NCI-H524 treated with DMSO at 0.1 percent for 48 hours (cell line): Measurements from ENCODE around the gene C1QTNF4.
A peak's percentile ranks its signal among the peaks of the same experiment; 100 is the strongest.
"Not testable (repeated sequence)": the region's sequence is repeated elsewhere in the genome, so short reads cannot be mapped to it uniquely, and the experiment has no call there.

ENCODE experiments used
- DNase-seq: peaks from one replicate; lab custom pipeline; 2025; lab: John Stamatoyannopoulos, UW

The C1QTNF4 gene

DNA sequence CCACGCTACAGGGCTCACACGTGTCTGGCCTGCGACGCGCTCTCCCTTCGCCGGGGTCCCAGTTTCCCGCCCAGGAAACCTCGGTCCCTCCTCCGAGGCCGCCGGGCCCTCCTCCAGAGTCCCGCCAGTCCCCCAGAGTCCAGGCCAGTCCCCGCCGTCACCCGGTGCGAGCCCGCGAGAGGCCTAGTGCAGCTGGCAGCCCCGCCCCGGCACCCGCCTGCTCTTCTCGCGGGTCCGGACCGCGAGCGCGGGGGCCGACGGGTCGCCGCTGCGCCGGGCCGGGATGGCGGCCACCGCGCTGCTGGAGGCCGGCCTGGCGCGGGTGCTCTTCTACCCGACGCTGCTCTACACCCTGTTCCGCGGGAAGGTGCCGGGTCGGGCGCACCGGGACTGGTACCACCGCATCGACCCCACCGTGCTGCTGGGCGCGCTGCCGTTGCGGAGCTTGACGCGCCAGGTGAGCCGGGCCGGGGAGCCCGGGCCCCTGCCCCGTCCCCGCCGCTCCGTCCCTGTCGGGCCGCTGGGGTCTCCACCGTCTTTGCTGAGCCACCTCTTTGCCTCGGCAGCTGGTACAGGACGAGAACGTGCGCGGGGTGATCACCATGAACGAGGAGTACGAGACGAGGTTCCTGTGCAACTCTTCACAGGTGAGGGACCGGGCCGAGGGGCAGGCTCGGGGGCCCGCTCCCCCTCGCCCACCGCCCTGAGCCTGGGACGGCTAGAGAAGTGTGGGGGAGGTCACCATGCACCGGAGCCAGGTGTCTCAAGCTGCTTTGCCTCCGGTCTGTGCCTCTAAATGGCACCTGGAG lies 28.7 kb downstream of the C1QTNF4 start, which contains the start of gene PTPMT1:
PTPMT1 (plus strand) TSS at position 260 of the 809 bp plus-strand sequence; CDS start at position 284, 24 bp downstream.
- no peak for DNase-seq

DNA sequence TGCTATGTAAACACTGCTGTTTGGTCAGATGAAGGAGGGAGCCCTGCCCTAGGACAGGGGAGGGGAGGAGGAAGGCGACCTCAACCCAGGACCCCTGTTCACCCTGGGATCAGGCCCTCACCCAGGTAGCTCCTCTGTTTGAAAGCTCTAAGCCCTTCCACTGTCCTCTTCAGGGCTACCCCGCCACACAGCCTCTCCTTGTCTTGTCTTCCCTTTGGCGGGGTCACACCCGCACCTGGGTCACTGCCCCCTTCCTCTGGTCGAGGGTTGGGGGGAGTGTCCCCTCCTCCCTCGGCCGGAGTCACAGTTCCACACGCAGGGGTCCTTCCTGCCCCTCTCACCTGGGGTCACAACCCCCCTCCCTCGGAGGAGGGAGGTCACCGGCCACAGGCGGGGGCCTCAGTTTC lies 29.3 kb downstream of the C1QTNF4 start:
- DNase-seq, result no peak

DNA sequence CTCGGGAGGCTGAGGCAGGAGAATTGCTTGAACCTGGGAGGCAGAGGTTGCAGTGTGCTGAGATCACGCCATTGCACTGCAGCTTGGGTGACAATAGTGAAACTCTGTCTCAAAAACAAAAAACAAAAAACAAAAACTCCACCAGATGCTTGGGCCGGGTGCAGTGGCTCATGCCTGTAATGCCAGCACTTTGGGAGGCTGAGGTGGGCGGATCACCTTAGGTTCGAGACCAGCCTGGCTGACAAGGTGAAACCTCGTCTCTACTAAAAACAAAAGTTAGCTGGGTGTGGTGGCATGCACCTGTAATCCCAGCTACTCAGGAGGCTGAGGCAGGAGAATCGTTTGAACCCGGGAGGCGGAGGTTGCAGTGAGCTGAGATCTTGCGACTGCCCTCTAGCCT lies 29.8 kb downstream of the C1QTNF4 start:
- DNase-seq, result not testable (repeated sequence)

DNA sequence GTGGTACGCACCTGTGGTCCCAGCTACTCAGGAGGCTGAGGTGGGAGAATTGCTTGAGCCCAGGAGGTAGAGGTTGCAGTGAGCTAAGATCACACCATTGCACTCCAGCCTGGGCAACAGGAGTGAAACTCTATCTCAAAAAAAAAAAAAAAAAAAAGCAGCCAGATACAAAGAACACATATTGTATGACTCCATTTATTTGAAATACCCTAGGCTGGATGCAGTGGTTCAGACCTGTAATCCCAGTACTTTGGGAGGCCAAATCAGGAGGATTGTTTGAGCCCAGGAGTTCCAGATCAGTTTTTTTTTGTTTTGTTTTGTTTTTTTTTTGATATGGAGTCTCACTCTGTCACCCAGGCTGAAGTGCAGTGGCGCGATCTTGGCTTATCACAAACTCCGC lies 31.8 kb downstream of the C1QTNF4 start:
- DNase-seq, result not testable (repeated sequence)

DNA sequence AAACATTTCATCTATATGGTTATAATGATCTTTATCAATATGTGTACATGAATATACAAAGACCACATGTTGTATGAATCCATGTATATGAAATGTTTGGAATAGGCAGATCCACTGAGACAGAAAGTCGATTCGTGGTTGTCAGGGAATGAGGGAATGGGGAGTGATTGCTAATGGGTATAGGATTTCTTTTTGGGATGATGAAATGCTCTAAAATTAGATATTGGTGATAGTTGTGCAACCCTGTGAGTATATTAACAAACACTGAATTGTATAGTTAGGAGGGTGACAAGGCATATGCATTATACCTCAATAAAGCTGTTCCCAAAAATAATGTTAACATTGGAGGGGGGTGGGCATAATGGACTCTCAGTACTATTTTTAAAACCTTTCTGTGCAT lies 33.8 kb downstream of the C1QTNF4 start:
- DNase-seq, result no peak

DNA sequence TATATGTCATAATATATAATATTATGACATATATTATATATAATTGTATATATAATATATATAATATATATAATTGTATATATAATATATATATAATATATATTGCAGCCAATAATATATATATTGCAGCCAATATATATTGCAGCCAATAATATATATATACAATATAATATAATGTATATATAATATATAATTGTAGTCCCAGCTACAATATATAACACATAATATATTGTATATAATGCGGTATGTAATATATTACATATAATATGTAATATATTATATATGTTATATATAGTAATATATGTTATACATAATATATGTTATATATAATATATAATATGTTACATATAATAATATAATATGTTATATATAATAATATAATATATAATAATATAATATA lies 35.5 kb downstream of the C1QTNF4 start:
- DNase-seq, result no peak

DNA sequence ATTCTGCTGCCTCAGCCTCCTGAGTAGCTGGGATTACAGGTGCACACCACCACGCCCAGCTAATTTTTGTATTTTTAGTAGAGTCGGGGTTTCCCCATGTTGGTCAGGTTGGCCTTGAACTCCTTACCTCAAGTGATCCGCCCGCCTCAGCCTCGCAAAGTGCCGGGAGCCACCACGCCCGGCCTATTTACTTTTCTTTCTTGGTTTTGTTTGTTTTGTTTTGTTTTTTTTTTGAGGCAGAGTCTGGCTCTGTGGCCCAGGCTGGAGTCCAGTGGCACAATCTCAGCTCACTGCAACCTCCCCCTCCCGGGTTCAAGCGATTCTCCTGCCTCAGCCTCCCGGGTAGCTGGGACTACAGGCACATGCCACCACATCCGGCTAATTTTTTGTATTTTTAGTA lies 37.2 kb downstream of the C1QTNF4 start:
- DNase-seq, result not testable (repeated sequence)

DNA sequence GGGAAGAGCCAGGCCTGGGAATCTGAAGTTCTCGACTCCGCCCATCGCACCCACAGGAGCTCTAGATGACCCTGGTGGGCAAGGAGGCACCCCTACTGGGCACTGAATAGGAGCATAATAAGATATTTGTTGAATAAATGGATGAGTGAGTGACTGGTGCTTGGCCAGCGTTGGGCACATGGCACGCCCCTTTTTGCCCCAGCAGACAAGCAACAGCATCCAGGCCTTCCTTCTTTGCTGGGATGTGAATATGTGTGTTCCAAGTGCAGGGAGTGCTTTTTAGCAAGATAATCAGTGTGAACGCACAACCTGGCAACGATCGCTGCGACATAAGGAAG lies 40.8 kb downstream of the C1QTNF4 start:
- no peak for DNase-seq

DNA sequence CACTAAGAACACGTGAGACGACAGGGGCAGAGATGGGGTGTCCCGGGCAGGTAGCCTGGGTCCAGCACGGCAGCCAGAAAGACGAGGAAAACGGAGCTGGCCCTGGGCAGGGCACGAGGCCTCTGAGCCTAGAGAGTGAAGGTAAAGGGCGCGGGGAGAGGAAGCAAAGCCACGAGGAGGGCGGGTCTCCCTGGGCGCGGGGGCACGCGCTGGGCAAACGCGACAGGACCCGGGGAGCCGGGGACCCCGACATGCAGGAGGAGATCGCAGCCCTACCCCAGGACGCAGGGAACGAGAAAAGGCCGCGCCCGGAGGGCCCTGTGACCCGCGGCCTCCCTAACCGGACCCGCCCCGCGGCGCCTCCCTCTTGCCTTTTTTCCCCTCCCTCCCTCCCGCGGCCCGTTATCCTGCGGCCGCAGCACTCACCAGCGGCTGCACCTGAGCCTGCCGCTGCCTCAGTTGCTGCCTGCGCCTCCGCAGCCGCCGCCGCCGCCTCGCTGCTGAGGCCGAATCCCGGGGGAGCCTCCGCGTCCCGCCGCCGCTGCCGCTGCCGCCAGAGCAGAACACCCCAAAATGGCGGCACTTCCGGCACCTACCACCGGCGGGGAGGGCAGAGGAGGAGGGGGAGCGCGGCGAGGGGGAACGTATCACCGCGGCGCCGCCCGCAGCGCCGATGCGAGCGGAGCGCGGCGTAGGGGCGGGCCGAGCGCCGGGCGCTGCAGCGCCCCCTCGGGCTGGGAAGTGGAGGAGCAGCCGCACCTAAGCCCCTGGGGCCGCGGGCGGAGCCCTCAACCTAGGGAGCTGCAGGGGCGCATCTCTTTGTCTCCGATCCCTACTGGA lies 41.4 kb downstream of the C1QTNF4 start, which contains the start of gene CELF1:
CELF1 (minus strand) TSS at position 567 of the 840 bp plus-strand sequence. CDS start 53,609 bp downstream, outside the sequence.
- DNase-seq, result peak; percentile 48

DNA sequence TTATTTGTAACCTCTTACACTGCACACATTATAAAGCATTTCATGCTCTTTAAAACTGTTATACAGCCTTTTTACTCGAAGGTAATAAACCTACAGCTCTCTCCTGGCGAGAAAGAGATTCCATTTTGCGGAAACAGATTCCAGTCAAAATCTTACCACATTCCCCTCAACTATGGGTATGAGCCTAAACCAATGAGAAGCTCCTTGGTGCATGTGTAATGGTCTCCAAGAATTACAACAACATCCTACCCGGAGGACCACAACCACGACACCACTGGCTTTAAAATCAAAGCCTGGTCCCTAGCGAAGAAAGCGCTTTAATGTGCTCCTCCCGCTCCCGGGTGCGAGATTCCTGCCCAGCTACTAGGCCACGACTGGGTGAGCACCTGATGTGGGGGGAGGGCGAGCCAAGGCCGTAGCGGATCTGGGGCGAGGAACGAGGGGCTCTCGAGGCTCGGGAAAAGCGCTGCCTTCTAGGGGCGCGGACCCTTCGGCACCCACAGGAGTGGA lies 42.1 kb downstream of the C1QTNF4 start:
- no peak for DNase-seq

DNA sequence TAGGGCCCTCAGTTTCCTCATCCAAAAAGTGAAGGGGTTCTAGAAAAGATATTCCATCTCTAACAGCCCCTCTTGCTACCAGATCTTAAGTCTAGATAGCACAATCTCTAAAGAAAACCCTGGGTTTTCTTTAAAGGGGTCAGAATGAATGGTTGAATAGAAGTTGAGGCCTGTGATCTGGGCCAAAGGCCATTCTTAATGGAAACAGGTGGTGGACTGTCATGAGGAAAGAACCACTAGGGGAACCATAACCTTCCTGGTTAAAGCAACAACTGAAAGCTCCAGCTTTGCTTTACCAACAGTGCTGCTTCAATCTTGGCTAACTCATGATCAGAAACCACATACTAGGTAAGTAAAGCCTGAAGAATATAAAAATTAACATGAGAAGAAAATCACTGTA lies 43.1 kb downstream of the C1QTNF4 start:
- no peak for DNase-seq

DNA sequence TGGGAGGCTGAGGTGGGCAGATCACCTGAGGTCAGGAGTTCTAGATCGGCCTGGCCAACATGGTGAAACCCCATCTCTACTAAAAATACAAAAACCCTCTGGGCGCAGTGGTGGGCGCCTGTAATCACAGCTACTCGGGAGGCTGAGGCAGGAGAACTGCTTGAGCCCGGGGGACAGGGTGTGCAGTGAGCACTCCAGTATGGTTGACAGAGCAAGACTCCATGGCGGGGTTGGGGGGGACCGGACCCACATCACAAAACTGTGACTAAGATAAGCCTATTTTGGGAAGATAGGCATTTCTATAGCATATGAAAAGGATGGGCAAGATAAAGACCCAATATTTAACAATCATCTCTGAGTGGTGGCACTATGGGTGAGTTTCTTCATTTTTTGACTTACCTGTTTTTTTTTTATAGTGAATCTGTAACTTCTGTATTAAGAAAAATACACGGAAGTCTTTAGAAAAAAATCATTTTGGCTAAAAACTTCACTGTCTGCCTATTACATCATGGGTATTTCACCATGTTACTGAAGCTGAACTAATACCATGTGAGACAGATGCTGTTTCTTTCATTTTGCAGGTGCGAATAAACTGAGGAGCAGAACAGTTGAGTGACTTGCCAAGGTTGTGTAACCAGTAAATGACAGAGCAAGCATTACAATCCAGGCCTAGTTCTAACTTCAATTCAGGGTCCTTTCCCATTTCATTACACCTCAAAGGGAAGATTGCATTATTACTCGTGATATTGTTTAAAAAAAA lies 43.7 kb downstream of the C1QTNF4 start:
- DNase-seq, result no peak

DNA sequence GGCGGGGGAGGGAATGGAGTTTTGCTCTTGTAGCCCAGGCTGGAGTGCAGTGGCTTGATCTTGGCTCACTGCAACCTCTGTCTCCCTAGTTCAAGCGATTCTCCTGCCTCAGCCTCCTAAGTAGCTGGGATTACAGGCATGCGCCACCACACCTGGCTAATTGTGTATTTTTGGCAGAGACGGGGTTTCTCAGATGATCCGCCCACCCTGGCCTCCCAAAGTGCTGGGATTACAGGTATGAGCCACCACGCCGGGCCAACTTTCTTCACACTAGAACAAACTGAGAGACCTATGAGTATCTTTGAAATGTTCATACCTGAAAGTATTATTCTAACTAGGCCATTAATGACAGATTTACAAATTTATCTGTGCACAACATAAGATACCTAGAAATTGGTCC lies 47.9 kb downstream of the C1QTNF4 start:
- not testable (repeated sequence) for DNase-seq

DNA sequence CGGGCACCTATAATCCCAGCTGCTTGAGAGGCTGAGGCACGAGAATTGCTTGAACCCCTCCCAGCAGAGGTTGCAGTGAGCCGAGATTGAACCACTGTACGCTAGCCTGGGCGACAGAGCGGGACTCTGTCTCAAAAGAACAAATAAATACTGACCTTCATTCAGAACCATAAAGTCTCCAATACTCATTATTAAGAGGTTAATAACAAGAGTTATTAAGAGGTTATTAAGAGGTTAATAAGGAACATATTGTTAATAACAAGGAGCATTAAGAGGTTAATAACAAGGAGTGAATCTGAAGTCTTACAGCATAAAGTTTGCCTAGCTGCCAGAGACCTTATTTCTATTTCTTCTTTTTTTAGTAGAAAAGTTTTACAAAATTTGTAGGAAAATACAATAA lies 48.9 kb downstream of the C1QTNF4 start:
- DNase-seq, result no peak

DNA sequence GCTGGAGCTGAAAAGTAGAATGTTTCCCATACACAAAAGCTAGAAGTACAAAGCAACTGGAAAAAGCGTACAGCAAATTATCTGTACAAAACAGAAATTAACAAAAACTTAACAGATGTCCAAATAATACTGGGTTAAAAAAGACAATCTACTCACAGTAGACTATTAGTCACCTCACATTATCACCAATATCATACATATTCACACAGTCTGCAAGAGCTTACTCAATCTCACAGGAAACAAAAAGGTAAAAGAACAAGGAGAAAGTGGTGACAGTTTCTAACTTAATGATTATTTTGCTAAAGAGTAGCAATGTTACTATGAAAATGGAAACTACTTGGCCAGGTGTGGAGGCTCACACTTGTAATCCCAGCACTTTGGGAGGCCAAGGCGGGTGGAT lies 53.1 kb downstream of the C1QTNF4 start:
- no peak for DNase-seq

DNA sequence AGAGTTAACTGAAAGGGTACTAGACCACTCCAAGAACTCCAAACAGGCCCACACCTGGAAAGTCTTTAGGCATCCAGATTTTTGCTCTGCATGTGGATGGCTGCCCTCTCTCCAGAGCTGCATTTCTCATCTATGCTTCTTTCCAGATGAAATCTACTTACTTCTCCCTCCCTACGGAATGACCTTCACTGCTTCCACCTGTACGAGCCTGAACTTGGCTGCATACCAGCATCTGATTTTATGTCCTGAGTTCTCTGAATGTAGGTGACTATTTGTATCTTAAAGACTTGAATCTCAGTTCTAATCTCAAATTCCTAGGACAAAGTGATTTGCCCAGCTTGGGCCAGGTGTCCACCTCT lies 54.6 kb downstream of the C1QTNF4 start:
- no peak for DNase-seq
